ENCODE results near the gene HPSE.

The HPSE gene

GRCh38 chr4:83334425-83335241 lies at the start of gene HPSE:
HPSE (minus strand) TSS chr4:83334848; CDS start chr4:83334782, 66 bp downstream.
- in situ Hi-C loops (cut with HindIII; ENCODE audit: low sequenced_read_pairs): no loop called here
- DNase-seq (ENCODE audit: low read depth, low spot score): peak; percentile 45
- peak within 1 kb of the TSS; percentile 41 for H3K4me3 ChIP-seq (ENCODE audit: low read depth, low read length)
- TF ChIP-seq CTCF (IDR thresholded peaks at IDR 0.05; ENCODE audit: low read depth, low read length): no peak

- no peak overlapping the region for H3K4me3 ChIP-seq (ENCODE audit: low read depth, low read length)
- in situ Hi-C loops (cut with HindIII; ENCODE audit: low sequenced_read_pairs): no loop called here
- TF ChIP-seq CTCF (IDR thresholded peaks at IDR 0.05; ENCODE audit: low read depth, low read length): no peak
- no peak for DNase-seq (ENCODE audit: low read depth, low spot score)
These were observed 48.2 kb upstream of the HPSE start for GRCh38 chr4:83382850-83383249.

- no peak for TF ChIP-seq CTCF (IDR thresholded peaks at IDR 0.05; ENCODE audit: low read depth, low read length)
- no peak overlapping the region for H3K4me3 ChIP-seq (ENCODE audit: low read depth, low read length)
- in situ Hi-C loops (cut with HindIII; ENCODE audit: low sequenced_read_pairs): no loop called here
- DNase-seq (ENCODE audit: low read depth, low spot score): no peak
These were observed 46.5 kb upstream of the HPSE start for GRCh38 chr4:83381173-83381572.

GRCh38 chr4:83378419-83378818 lies 43.8 kb upstream of the HPSE start:
- no peak for TF ChIP-seq CTCF (IDR thresholded peaks at IDR 0.05; ENCODE audit: low read depth, low read length)
- DNase-seq (ENCODE audit: low read depth, low spot score): no peak
- in situ Hi-C loops (cut with HindIII; ENCODE audit: low sequenced_read_pairs): no loop called here
- H3K4me3 ChIP-seq (ENCODE audit: low read depth, low read length): no peak overlapping the region

- no peak overlapping the region for H3K4me3 ChIP-seq (ENCODE audit: low read depth, low read length)
- in situ Hi-C loops (cut with HindIII; ENCODE audit: low sequenced_read_pairs): no loop called here
- no peak for TF ChIP-seq CTCF (IDR thresholded peaks at IDR 0.05; ENCODE audit: low read depth, low read length)
- DNase-seq (ENCODE audit: low read depth, low spot score): no peak
These were observed 38.3 kb upstream of the HPSE start for GRCh38 chr4:83372931-83373330.

GRCh38 chr4:83371936-83372335 lies 37.3 kb upstream of the HPSE start:
- in situ Hi-C loops (cut with HindIII; ENCODE audit: low sequenced_read_pairs): no loop called here
- no peak for TF ChIP-seq CTCF (IDR thresholded peaks at IDR 0.05; ENCODE audit: low read depth, low read length)

More at GRCh38 chr4:83371936-83372335, 37.3 kb upstream of the HPSE start:
- no peak overlapping the region for H3K4me3 ChIP-seq (ENCODE audit: low read depth, low read length)
- DNase-seq (ENCODE audit: low read depth, low spot score): no peak

Data from astrocyte of the spinal cord (primary cell).